Stimulated activated CD4-positive, alpha-beta T cell treated with anti-CD3 and anti-CD28 coated beads, Interleukin-4, amount 100 ng/mL, for 4 hours (primary cell): Measurements from ENCODE around the gene CEMP1.

Experiments used
- DNase-seq, 2 experiments: peaks; one replicate each; pipeline ENCODE4 v3.0.0-alpha.2; 2020

The CEMP1 gene

GRCh38 chr16:2483939-2484897 lies 47.0 kb downstream of the CEMP1 start:
- DNase-seq: no peak

DNA sequence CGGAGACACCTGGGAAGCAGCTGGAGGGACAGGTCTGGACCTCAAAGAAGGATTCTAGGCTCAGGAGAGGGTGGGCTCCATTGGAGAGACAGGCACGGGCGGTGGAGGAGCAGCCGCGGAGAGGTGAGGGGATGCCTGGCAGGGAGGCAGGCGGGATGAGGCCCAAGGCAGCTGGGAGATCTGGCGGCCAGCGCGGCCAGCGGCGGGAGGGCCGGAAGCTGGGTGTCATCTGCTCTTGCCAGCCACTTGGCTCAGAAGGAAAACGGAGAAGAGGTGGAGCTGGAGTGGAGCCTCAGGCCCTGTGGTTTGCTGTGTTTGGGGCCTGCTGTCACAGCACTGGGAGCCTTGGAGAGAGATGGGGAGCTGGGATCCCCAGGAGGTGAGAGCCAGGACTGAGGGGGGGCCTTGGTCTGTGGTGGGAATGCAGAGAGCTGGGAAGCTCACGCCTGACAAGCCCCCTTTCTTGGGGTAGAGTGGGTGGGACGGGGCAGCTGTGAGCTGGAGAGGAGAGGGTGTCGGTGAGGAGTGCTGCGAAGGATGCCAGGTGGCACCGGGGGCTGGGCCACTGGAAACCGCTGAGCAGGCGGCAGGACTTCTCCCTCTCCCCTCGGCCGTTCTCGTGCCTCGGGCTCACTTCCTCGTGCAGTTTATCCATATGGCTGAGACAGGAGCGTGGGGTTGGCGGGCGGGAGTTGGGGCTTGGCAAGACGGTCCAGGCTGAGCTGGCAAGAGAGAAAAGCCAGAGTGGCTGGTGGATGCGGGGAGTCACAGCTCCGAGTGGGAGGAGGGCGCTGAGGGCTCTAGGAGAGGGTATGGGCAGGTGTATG lies 48.3 kb downstream of the CEMP1 start:
- DNase-seq: no peak

DNA sequence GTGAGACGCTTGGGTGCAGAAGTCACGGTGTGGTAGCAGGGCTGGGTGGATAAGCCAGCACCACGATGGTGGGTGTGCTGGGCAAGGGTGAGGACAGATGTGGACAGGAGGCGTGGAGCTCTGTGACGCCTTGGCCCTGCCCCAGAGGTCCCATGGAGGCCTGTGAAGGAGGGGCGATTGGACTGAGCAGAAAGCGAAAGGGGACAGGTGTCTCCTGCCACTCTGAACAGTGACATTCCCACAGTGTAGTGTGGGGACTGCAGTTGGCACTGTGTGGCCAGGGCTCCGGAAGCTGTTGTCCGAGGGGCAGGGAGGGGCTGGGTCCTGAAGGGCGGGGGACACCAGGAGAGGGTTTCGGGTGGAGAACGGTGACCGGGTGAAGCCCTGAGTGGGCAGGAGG lies 49.0 kb downstream of the CEMP1 start:
- DNase-seq: no peak

GRCh38 chr16:2481676-2482075 lies 49.5 kb downstream of the CEMP1 start:
- DNase-seq: no peak

GRCh38 chr16:2480948-2481347 lies 50.3 kb downstream of the CEMP1 start:
- DNase-seq: no peak
